HL-60 (cell line): ENCODE data around the gene FBXO47.

Experiments
- CTCF ChIP-seq: IDR thresholded peaks from one replicate; pipeline ENCODE4 v1.5.1; 2011; ENCODE audit warnings: low read length, control low read depth, inconsistent platforms; ENCODE audit not compliant: insufficient read depth
- POLR2AphosphoS5 ChIP-seq: IDR thresholded peaks from 2 replicates; pipeline ENCODE4 v1.6.1; 2012; ENCODE audit warnings: low read depth
- REST ChIP-seq: IDR thresholded peaks from 2 replicates; pipeline ENCODE4 v1.6.1; 2012; ENCODE audit warnings: low read depth; ENCODE audit not compliant: insufficient replicate concordance
- SPI1 ChIP-seq: IDR thresholded peaks from 2 replicates; pipeline ENCODE4 v1.6.1; 2012; ENCODE audit warnings: low read depth, mild to moderate bottlenecking, borderline replicate concordance

GRCh38 chr17:38904892-38905291 is 62.3 kb downstream of the FBXO47 start:
- no peak for TF ChIP-seq POLR2AphosphoS5
- TF ChIP-seq CTCF = no peak
- TF ChIP-seq REST = no peak
- no peak for TF ChIP-seq SPI1
